ENCODE data around the gene FMO5. TPM values are rescaled to one million over a fixed set of nuclear protein-coding genes. Genes with fewer than 3 reads are reported as not detected.
"Not testable (repeated sequence)": the region's sequence is repeated elsewhere in the genome, so short reads cannot be mapped to it uniquely, and the experiment has no call there.

Gene FMO5
- total RNA-seq, 1 donor from 2014 or later: 1.0 TPM

DNA sequence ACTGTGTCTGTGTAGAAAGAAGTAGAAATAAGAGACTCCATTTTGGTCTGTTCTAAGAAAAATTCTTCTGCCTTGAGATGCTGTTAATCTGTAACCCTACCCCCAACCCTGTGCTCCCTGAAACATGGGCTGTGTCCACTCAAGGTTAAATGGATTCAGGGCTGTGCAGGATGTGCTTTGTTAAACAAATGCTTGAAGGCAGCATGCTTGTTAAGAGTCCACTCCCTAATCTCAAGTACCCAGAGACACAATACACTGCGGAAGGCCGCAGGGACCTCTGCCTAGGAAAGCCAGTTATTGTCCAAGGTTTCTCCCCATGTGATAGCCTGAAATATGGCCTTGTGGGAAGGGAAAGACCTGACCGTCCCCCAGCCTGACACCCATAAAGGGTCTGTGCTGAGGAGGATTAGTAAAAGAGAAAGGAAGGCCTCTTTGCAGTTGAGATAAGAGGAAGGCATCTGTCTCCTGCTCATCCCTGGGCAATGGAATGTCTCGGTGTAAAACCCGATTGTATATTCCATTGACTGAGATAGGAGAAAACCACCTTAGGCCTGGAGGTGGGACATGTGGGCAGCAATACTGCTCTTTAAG lies 15.1 kb upstream of the FMO5 start:
- H3K4me1 ChIP-seq (ENCODE audit: control insufficient read depth in 3 of 3, insufficient read depth in 3 of 3, low read length in 3 of 3): peaks cover 7 to 17% (median 15%) of the 10 kb centered on the region in 3 donors
- H3K4me3 ChIP-seq (ENCODE audit: low read length in 3 of 3); H3K36me3 ChIP-seq (ENCODE audit: control insufficient read depth in 3 of 3, insufficient read depth in 3 of 3, low read length in 3 of 3); H3K27ac ChIP-seq (ENCODE audit: low read depth, low read length); H3K9ac ChIP-seq (ENCODE audit: low read depth in 1 of 3, low read length in 3 of 3); H3K27me3 ChIP-seq (ENCODE audit: control insufficient read depth in 3 of 3, insufficient read depth in 3 of 3, low read length in 3 of 3); H3K9me3 ChIP-seq (ENCODE audit: control insufficient read depth in 3 of 3, low read length in 3 of 3): not testable (repeated sequence)

DNA sequence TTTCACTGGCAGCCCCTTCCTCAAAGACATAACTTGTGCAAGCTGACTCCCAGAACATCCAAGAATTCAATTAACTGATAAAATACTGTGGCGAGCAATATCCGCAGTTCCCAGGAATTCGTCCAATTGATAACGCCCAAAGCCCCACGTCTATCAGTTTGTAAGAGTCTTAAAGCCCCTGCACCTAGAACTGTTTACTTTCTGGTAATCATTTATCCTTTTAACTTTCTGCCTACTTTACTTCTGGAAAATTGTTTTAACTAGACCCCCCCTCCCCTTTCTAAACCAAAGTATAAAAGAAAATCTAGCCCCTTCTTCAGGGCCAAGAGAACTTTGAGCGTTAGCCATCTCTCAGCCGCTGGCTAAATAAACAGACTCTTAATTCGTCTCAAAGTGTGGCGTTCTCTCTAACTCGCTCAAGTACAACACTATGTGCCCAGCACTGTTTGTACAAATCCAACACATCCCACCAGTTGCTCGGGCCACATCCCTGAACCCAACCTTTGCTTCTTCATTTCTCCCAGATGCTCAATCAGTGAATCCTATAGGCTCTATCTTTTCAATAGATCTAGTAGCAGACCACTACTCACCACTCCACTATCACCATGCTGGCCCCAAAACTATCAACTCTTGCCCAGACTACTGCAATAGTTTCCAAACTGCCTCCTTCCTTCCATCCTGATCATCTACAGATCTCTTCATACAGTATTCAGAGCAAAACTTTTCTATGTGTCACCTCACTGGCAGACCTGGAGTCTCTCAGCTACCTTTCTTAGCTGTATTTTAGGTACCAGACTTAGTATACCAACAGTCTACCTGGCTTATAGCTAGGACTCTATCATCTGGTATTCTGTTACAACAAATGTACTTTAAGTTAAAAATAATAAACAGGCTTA lies 14.0 kb upstream of the FMO5 start:
- Histone ChIP-seq H3K27me3 (ENCODE audit: control insufficient read depth in 3 of 3, insufficient read depth in 3 of 3, low read length in 3 of 3) (no peaks in the 10 kb centered on the region), H3K27ac (ENCODE audit: low read depth, low read length) (no peak overlapping the region), H3K36me3 (ENCODE audit: control insufficient read depth in 3 of 3, insufficient read depth in 3 of 3, low read length in 3 of 3) (no peaks in the 10 kb centered on the region), H3K9ac (ENCODE audit: low read depth in 1 of 3, low read length in 3 of 3) (no peak overlapping the region), H3K4me1 (ENCODE audit: control insufficient read depth in 3 of 3, insufficient read depth in 3 of 3, low read length in 3 of 3) (peaks cover 7 to 17% (median 14%) of the 10 kb centered on the region in 3 donors), H3K4me3 (ENCODE audit: low read length in 3 of 3) (no peak overlapping the region), H3K9me3 (ENCODE audit: control insufficient read depth in 3 of 3, low read length in 3 of 3) (no peaks in the 10 kb centered on the region)

DNA sequence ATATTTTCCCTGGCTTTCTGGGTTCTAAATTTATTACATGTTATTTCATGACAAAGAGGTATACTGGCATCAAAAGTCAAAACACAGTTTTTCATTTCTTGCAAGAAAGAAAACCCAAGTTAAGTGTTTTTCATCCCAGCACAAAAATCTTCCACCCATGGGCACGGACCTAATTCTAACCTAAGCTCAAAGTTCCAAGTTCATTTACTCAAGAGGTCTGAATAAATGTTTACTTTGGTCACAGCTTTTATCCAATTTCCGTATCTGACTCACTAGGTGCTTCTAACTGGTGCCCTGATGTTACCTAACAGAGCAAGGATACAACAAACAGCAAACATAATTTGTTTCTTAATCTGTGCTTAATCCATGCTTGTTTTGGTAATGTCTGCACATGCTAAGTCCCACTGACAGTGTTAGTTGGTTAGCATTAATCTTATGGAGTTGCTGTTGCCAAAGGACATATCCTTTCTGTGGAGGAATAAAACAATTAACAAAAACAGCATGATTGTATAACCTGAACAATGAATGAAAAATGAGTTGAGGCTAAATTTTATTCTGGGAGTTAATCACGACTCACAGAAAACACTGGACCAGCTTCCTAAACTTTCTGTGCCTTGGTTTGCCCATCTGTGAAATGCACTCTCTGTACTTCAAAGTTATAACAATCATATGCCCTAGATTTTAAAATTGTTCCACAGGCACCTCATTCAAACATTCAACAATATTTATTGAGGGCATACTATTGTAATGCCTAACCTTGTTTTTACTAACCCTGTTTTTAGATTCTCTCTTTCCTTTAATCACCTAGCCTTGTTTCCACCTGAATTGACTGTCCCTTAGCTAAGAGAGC lies 13.1 kb upstream of the FMO5 start:
- Histone ChIP-seq H3K36me3 (ENCODE audit: control insufficient read depth in 3 of 3, insufficient read depth in 3 of 3, low read length in 3 of 3) (no peaks in the 10 kb centered on the region), H3K4me3 (ENCODE audit: low read length in 3 of 3) (no peak overlapping the region), H3K27ac (ENCODE audit: low read depth, low read length) (no peak overlapping the region), H3K27me3 (ENCODE audit: control insufficient read depth in 3 of 3, insufficient read depth in 3 of 3, low read length in 3 of 3) (no peaks in the 10 kb centered on the region), H3K9ac (ENCODE audit: low read depth in 1 of 3, low read length in 3 of 3) (no peak overlapping the region), H3K4me1 (ENCODE audit: control insufficient read depth in 3 of 3, insufficient read depth in 3 of 3, low read length in 3 of 3) (peaks cover 4 to 8% (median 6%) of the 10 kb centered on the region in 3 donors), H3K9me3 (ENCODE audit: control insufficient read depth in 3 of 3, low read length in 3 of 3) (no peaks in the 10 kb centered on the region)

DNA sequence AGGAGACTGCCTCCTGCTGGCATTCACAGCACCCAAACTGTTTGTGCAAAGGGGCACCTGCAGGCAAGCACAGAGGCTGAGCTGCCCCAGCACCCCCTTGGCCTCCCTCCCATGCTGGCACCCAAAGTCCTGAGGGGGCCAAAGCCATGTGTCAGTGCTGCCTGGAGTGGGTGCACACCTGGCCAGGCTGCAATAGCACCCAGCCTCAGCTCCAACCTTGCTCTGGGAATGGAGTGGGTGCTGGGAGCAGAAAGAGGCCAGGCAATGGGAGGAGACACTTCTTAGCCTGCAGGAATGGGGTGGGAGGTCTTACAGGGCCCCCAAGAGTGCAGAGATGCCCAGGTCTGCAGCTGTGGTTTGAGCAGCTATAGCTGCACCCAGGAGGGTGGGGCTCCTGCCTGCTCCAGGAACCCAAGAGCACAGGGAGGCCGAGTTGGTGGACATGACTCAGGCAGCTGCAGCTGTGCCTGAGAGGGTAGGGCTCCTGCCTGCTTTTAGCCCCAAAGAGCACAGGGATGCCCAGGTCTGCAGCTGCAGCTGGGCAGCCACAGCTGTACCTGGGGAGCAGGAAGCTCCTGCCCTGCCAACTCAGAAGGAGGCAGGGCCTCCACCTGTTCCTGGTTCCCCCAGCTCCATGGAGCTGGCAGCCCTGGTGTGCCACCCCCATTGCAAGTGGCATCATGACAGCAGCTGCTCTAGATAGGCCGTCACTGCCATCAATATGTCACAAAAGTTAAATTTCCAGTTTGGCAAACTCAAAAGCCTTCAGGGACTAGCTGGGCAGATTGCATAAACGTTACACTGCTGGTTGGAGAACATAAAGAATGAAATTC lies 12.0 kb upstream of the FMO5 start:
- H3K9ac ChIP-seq (ENCODE audit: low read depth in 1 of 3, low read length in 3 of 3): no peak overlapping the region
- H3K27me3 ChIP-seq (ENCODE audit: control insufficient read depth in 3 of 3, insufficient read depth in 3 of 3, low read length in 3 of 3): no peaks in the 10 kb centered on the region
- H3K36me3 ChIP-seq (ENCODE audit: control insufficient read depth in 3 of 3, insufficient read depth in 3 of 3, low read length in 3 of 3): no peaks in the 10 kb centered on the region
- H3K27ac ChIP-seq (ENCODE audit: low read depth, low read length): no peak overlapping the region
- no peak overlapping the region for H3K4me3 ChIP-seq (ENCODE audit: low read length in 3 of 3)
- peaks cover 4 to 6% (median 5%) of the 10 kb centered on the region in 3 donors for H3K4me1 ChIP-seq (ENCODE audit: control insufficient read depth in 3 of 3, insufficient read depth in 3 of 3, low read length in 3 of 3)
- no peaks in the 10 kb centered on the region for H3K9me3 ChIP-seq (ENCODE audit: control insufficient read depth in 3 of 3, low read length in 3 of 3)

DNA sequence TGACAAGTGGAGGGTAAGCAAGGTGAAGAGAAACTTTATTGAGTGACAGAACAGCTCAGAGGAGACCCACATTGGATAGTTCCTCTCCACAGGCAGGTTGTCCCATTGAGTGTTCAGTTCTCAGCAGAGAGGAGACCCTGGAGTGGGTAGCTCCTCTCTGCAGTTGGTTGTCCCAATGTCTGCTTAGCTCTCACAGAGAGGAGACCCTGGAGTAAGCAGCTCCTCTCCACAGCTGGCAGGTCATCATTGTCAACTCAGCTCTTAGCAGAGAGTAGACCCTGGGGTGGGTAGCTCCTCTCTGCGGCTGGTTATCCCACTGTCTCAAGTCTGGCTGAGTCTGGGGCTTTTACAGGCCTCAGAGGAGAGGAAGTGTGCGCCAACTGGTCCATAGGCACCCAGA lies 11.3 kb upstream of the FMO5 start:
- no peaks in the 10 kb centered on the region for H3K27me3 ChIP-seq (ENCODE audit: control insufficient read depth in 3 of 3, insufficient read depth in 3 of 3, low read length in 3 of 3)

DNA sequence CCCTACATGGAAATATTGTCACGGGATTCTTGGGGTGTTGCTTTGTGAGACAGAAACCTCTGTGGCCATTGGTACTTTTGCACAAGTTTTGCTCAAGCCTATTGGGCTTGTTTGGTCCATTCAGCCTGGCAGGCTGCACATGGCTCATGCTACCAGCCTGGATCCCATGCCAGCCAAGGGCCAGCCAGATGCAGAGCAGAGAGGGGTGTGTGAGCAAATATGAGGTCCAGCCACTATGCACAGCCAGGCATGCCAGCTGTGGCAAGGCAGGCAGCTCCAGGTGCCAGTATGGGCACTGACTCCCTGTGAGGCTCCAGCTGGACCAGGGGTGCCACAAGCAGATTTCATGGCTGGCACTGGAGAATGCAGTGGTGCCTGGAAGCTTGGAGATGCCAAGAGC lies 10.7 kb upstream of the FMO5 start:
- no peaks in the 10 kb centered on the region for H3K36me3 ChIP-seq (ENCODE audit: control insufficient read depth in 3 of 3, insufficient read depth in 3 of 3, low read length in 3 of 3)
- H3K4me1 ChIP-seq (ENCODE audit: control insufficient read depth in 3 of 3, insufficient read depth in 3 of 3, low read length in 3 of 3): no peaks in the 10 kb centered on the region
- no peaks in the 10 kb centered on the region for H3K27me3 ChIP-seq (ENCODE audit: control insufficient read depth in 3 of 3, insufficient read depth in 3 of 3, low read length in 3 of 3)
- H3K4me3 ChIP-seq (ENCODE audit: low read length in 3 of 3): no peak overlapping the region
- no peak overlapping the region for H3K9ac ChIP-seq (ENCODE audit: low read depth in 1 of 3, low read length in 3 of 3)
- no peaks in the 10 kb centered on the region for H3K9me3 ChIP-seq (ENCODE audit: control insufficient read depth in 3 of 3, low read length in 3 of 3)
- H3K27ac ChIP-seq (ENCODE audit: low read depth, low read length): no peak overlapping the region

More for the DNA sequence above, 11.3 kb upstream of the FMO5 start:
- H3K27ac ChIP-seq (ENCODE audit: low read depth, low read length): no peak overlapping the region
- no peaks in the 10 kb centered on the region for H3K4me1 ChIP-seq (ENCODE audit: control insufficient read depth in 3 of 3, insufficient read depth in 3 of 3, low read length in 3 of 3)
- H3K9me3 ChIP-seq (ENCODE audit: control insufficient read depth in 3 of 3, low read length in 3 of 3): no peaks in the 10 kb centered on the region
- no peak overlapping the region for H3K9ac ChIP-seq (ENCODE audit: low read depth in 1 of 3, low read length in 3 of 3)
- no peaks in the 10 kb centered on the region for H3K36me3 ChIP-seq (ENCODE audit: control insufficient read depth in 3 of 3, insufficient read depth in 3 of 3, low read length in 3 of 3)
- H3K4me3 ChIP-seq (ENCODE audit: low read length in 3 of 3): no peak overlapping the region

DNA sequence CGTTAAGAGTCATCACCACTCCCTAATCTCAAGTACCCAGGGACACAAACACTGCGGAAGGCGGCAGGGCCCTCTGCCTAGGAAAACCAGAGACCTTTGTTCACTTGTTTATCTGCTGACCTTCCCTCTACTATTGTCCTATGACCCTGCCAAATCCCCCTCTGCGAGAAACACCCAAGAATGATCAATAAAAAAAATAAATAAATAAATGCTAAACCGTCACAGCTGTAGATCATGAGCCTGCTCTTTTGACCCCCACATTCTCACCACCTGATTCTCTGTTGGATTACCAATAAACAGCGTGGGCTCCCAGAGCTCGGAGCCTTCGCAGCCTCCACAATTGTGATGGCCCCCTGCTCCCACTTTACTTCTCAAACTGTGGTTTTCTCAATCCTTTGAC lies 8.8 kb upstream of the FMO5 start:
- not testable (repeated sequence) for H3K27ac ChIP-seq (ENCODE audit: low read depth, low read length); H3K9me3 ChIP-seq (ENCODE audit: control insufficient read depth in 3 of 3, low read length in 3 of 3); H3K36me3 ChIP-seq (ENCODE audit: control insufficient read depth in 3 of 3, insufficient read depth in 3 of 3, low read length in 3 of 3); H3K4me1 ChIP-seq (ENCODE audit: control insufficient read depth in 3 of 3, insufficient read depth in 3 of 3, low read length in 3 of 3); H3K4me3 ChIP-seq (ENCODE audit: low read length in 3 of 3); H3K9ac ChIP-seq (ENCODE audit: low read depth in 1 of 3, low read length in 3 of 3); H3K27me3 ChIP-seq (ENCODE audit: control insufficient read depth in 3 of 3, insufficient read depth in 3 of 3, low read length in 3 of 3)

DNA sequence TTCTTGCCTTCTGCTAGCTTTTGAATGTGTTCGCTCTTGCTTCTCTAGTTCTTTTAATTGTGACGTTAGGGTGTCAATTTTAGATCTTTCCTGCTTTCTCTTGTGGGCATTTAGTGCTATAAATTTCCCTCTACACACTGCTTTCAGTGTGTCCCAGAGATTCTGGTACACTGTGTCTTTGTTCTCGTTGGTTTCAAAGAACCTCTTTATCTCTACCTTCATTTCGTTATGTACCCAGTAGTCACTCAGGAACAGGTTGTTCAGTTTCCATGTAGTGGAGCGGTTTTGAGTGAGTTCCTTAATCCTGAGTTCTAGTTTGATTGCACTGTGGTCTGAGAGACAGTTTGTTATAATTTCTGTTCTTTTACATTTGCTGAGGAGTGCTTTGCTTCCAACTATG lies 5.9 kb upstream of the FMO5 start:
- H3K9me3 ChIP-seq (ENCODE audit: control insufficient read depth in 3 of 3, low read length in 3 of 3); H3K27ac ChIP-seq (ENCODE audit: low read depth, low read length); H3K9ac ChIP-seq (ENCODE audit: low read depth in 1 of 3, low read length in 3 of 3); H3K4me3 ChIP-seq (ENCODE audit: low read length in 3 of 3); H3K36me3 ChIP-seq (ENCODE audit: control insufficient read depth in 3 of 3, insufficient read depth in 3 of 3, low read length in 3 of 3); H3K4me1 ChIP-seq (ENCODE audit: control insufficient read depth in 3 of 3, insufficient read depth in 3 of 3, low read length in 3 of 3); H3K27me3 ChIP-seq (ENCODE audit: control insufficient read depth in 3 of 3, insufficient read depth in 3 of 3, low read length in 3 of 3): not testable (repeated sequence)

DNA sequence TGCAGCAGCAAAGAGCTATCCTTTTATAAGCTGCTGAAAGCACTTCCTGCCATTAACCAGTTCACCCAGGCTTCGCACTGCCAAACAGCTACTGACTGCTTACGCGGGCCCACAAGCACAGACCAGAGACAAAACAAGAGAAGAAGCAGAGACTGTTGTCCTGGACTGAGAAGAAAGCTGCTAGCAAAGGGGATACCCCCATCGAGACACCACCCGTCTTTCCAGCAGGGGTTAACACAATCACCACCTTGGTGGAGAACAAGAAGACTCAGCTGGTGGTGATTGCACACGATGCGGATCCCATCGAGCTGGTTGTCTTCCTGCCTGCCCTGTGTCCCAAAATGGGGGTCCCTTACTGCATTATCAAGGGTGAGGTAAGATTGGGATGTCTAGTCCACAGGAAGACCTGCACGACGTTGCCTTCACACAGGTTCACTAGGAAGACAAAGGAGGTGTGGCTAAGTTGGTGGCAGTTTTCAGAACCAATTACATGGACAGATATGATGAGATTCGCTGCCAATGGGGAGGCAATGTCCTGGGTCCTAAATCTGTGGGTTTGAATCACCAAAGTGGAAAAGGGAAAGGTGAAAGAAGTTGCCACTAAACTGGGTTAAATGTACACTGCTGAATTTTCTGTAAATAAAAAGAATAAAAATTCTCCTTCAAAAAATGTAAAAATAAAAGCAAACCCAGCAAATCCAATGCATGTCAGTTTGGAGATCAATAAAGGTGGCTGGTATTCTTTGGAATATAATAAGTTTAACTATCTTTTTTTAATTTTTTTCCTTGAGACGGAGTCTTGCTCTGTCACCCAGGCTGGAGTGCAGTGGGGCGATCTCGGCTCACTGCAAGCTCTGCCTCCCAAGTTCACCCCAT lies 1.2 kb downstream of the FMO5 start:
- Histone ChIP-seq H3K27me3 (ENCODE audit: control insufficient read depth in 3 of 3, insufficient read depth in 3 of 3, low read length in 3 of 3) (no peaks in the 10 kb centered on the region), H3K9me3 (ENCODE audit: control insufficient read depth in 3 of 3, low read length in 3 of 3) (no peaks in the 10 kb centered on the region), H3K36me3 (ENCODE audit: control insufficient read depth in 3 of 3, insufficient read depth in 3 of 3, low read length in 3 of 3) (no peaks in the 10 kb centered on the region), H3K4me3 (ENCODE audit: low read length in 3 of 3) (no peak overlapping the region), H3K27ac (ENCODE audit: low read depth, low read length) (no peak overlapping the region), H3K9ac (ENCODE audit: low read depth in 1 of 3, low read length in 3 of 3) (no peak overlapping the region), H3K4me1 (ENCODE audit: control insufficient read depth in 3 of 3, insufficient read depth in 3 of 3, low read length in 3 of 3) (peaks cover 0 to 7% (median 5%) of the 10 kb centered on the region in 3 donors)

Measured in skeletal muscle tissue (tissue), 4 donors.